ENCODE results near the gene HCAR1. TPM values are rescaled to one million over a fixed set of nuclear protein-coding genes. Genes with fewer than 3 reads are reported as not detected.
A peak's percentile ranks its signal among the peaks of the same experiment; 100 is the strongest.
"Not testable (repeated sequence)": the region's sequence is repeated elsewhere in the genome, so short reads cannot be mapped to it uniquely, and the experiment has no call there.

Gene HCAR1
- total RNA-seq, 1 experiment from 2014 or later, result 0.02 TPM

- no peak for DNase-seq (ENCODE audit: low read depth)
These were observed 8.3 kb downstream of the HCAR1 start for GRCh38 chr12:122722387-122722786.

- no peak for DNase-seq (ENCODE audit: low read depth)
These were observed 9.5 kb downstream of the HCAR1 start for GRCh38 chr12:122721057-122721545.

- not testable (repeated sequence) for DNase-seq (ENCODE audit: low read depth)
These were observed 14.0 kb downstream of the HCAR1 start, which contains the start of gene HCAR3 for GRCh38 chr12:122716658-122717057. TSS of gene HCAR3 (minus strand) at chr12:122716811. CDS start at chr12:122716737, 74 bp downstream.

GRCh38 chr12:122715211-122715610 is 15.4 kb downstream of the HCAR1 start:
- not testable (repeated sequence) for DNase-seq (ENCODE audit: low read depth)

- not testable (repeated sequence) for DNase-seq (ENCODE audit: low read depth)
These were observed 17.0 kb downstream of the HCAR1 start for GRCh38 chr12:122713491-122714188.

GRCh38 chr12:122711266-122711665 is 19.4 kb downstream of the HCAR1 start:
- DNase-seq (ENCODE audit: low read depth), result not testable (repeated sequence)

- DNase-seq (ENCODE audit: low read depth), result not testable (repeated sequence)
These were observed 20.3 kb downstream of the HCAR1 start for GRCh38 chr12:122710341-122710740.

GRCh38 chr12:122709287-122709686 is 21.4 kb downstream of the HCAR1 start:
- DNase-seq (ENCODE audit: low read depth), result not testable (repeated sequence)

- DNase-seq (ENCODE audit: low read depth), result not testable (repeated sequence)
These were observed 26.8 kb downstream of the HCAR1 start for GRCh38 chr12:122703841-122704240.

GRCh38 chr12:122702890-122703611 is 27.6 kb downstream of the HCAR1 start, which contains the start of gene HCAR2:
TSS of gene HCAR2 (minus strand) at chr12:122703357. CDS start at chr12:122703283, 74 bp downstream.
- not testable (repeated sequence) for DNase-seq (ENCODE audit: low read depth)

GRCh38 chr12:122701481-122701880 is 29.2 kb downstream of the HCAR1 start:
- DNase-seq (ENCODE audit: low read depth), result not testable (repeated sequence)

- not testable (repeated sequence) for DNase-seq (ENCODE audit: low read depth)
These were observed 30.5 kb downstream of the HCAR1 start for GRCh38 chr12:122700038-122700710.

- DNase-seq (ENCODE audit: low read depth), result not testable (repeated sequence)
These were observed 33.7 kb downstream of the HCAR1 start for GRCh38 chr12:122696922-122697321.

- no peak for DNase-seq (ENCODE audit: low read depth)
These were observed 39.1 kb downstream of the HCAR1 start for GRCh38 chr12:122691566-122691965.

- DNase-seq (ENCODE audit: low read depth), result no peak
These were observed 42.4 kb downstream of the HCAR1 start for GRCh38 chr12:122688291-122688690.

- peak; percentile 18 for DNase-seq (ENCODE audit: low read depth)
These were observed 43.6 kb downstream of the HCAR1 start for GRCh38 chr12:122687086-122687485.

- DNase-seq (ENCODE audit: low read depth), result no peak
These were observed 44.1 kb downstream of the HCAR1 start for GRCh38 chr12:122686538-122686937.

GRCh38 chr12:122684297-122684813 is 46.3 kb downstream of the HCAR1 start:
- no peak for DNase-seq (ENCODE audit: low read depth)

GRCh38 chr12:122681814-122682213 is 48.8 kb downstream of the HCAR1 start:
- DNase-seq (ENCODE audit: low read depth), result no peak

- not testable (repeated sequence) for DNase-seq (ENCODE audit: low read depth)
These were observed 49.7 kb downstream of the HCAR1 start for GRCh38 chr12:122680989-122681388.

GRCh38 chr12:122676781-122677180 is 53.9 kb downstream of the HCAR1 start:
- not testable (repeated sequence) for DNase-seq (ENCODE audit: low read depth)

Measured in HT1080 (cell line).